ENCODE measurements around the gene TAF6L. TPM values are rescaled to one million over a fixed set of nuclear protein-coding genes. Genes with fewer than 3 reads are reported as not detected.

Gene TAF6L
- total RNA-seq, 1 experiment from 2014 or later: 28.9 TPM

GRCh38 chr11:62810748-62811147 lies 39.6 kb downstream of the TAF6L start:
- peaks cover 14% of the 10 kb centered on the region for H3K4me1 Mint-ChIP-seq (ENCODE audit: low read depth, unreplicated experiment)
- no TSS peak for BruUV-seq (replicated peaks)
- peaks cover 25% of the 10 kb centered on the region for H3K36me3 Mint-ChIP-seq (ENCODE audit: insufficient read depth, unreplicated experiment)
- intact Hi-C loops (cut with micrococcal nuclease; ENCODE audit: unreplicated experiment): no loop called here
- DNase-seq: no peak
- no peaks in the 10 kb centered on the region for H3K9me3 Mint-ChIP-seq (ENCODE audit: low read depth, unreplicated experiment)
- H3K27me3 Mint-ChIP-seq (ENCODE audit: unreplicated experiment): no peaks in the 10 kb centered on the region
- TF ChIP-seq CTCF (IDR thresholded peaks at IDR 0.05; ENCODE audit: unreplicated experiment): no peak
- CTCF ChIA-PET: no interaction called here
- H3K4me3 Mint-ChIP-seq (ENCODE audit: low read depth, unreplicated experiment): no peak overlapping the region
- H3K27ac Mint-ChIP-seq (ENCODE audit: unreplicated experiment): no peak overlapping the region

- Mint-ChIP-seq H3K27me3 (ENCODE audit: unreplicated experiment) (no peaks in the 10 kb centered on the region), H3K9me3 (ENCODE audit: low read depth, unreplicated experiment) (no peaks in the 10 kb centered on the region), H3K36me3 (ENCODE audit: insufficient read depth, unreplicated experiment) (peaks cover 22% of the 10 kb centered on the region), H3K27ac (ENCODE audit: unreplicated experiment) (no peak overlapping the region), H3K4me3 (ENCODE audit: low read depth, unreplicated experiment) (no peak overlapping the region), H3K4me1 (ENCODE audit: low read depth, unreplicated experiment) (peaks cover 6% of the 10 kb centered on the region)
- no peak for DNase-seq
- TF ChIP-seq CTCF (IDR thresholded peaks at IDR 0.05; ENCODE audit: unreplicated experiment): no peak
- intact Hi-C loops (cut with micrococcal nuclease; ENCODE audit: unreplicated experiment): no loop called here
- BruUV-seq (replicated peaks): no TSS peak
- CTCF ChIA-PET: interaction anchor here (0.8 kb wide), 1 partner anchor 30 kb away, joined by 3 read pairs; no protein-coding TSS in a partner anchor
Observed at GRCh38 chr11:62811659-62812058, 40.5 kb downstream of the TAF6L start.

- Mint-ChIP-seq H3K27ac (ENCODE audit: unreplicated experiment) (no peak overlapping the region), H3K4me3 (ENCODE audit: low read depth, unreplicated experiment) (no peak overlapping the region), H3K27me3 (ENCODE audit: unreplicated experiment) (no peaks in the 10 kb centered on the region), H3K4me1 (ENCODE audit: low read depth, unreplicated experiment) (no peaks in the 10 kb centered on the region), H3K36me3 (ENCODE audit: insufficient read depth, unreplicated experiment) (peaks cover 47% of the 10 kb centered on the region), H3K9me3 (ENCODE audit: low read depth, unreplicated experiment) (no peaks in the 10 kb centered on the region)
- no peak for DNase-seq
- TF ChIP-seq CTCF (IDR thresholded peaks at IDR 0.05; ENCODE audit: unreplicated experiment): no peak
- intact Hi-C loops (cut with micrococcal nuclease; ENCODE audit: unreplicated experiment): no loop called here
- BruUV-seq (replicated peaks): no TSS peak
- CTCF ChIA-PET: interaction anchor here (0.6 to 1.2 kb wide), 2 partner anchors 12 to 183 kb away, joined by 3 to 4 read pairs; no protein-coding TSS in a partner anchor
Observed at GRCh38 chr11:62816557-62816956, 45.4 kb downstream of the TAF6L start.

- Mint-ChIP-seq H3K27me3 (ENCODE audit: unreplicated experiment) (no peaks in the 10 kb centered on the region), H3K4me1 (ENCODE audit: low read depth, unreplicated experiment) (no peaks in the 10 kb centered on the region), H3K27ac (ENCODE audit: unreplicated experiment) (no peak overlapping the region), H3K9me3 (ENCODE audit: low read depth, unreplicated experiment) (no peaks in the 10 kb centered on the region), H3K4me3 (ENCODE audit: low read depth, unreplicated experiment) (no peak overlapping the region), H3K36me3 (ENCODE audit: insufficient read depth, unreplicated experiment) (peaks cover 49% of the 10 kb centered on the region)
- CTCF ChIA-PET: no interaction called here
- no peak for TF ChIP-seq CTCF (IDR thresholded peaks at IDR 0.05; ENCODE audit: unreplicated experiment)
- BruUV-seq (replicated peaks): no TSS peak
- DNase-seq: no peak
- intact Hi-C loops (cut with micrococcal nuclease; ENCODE audit: unreplicated experiment): no loop called here
Observed at GRCh38 chr11:62817129-62817528, 45.9 kb downstream of the TAF6L start.

All from Calu3 (cell line).